ENCODE measurements around the gene CLASP1.
A peak's percentile ranks its signal among the peaks of the same experiment; 100 is the strongest.
"Not testable (repeated sequence)": the region's sequence is repeated elsewhere in the genome, so short reads cannot be mapped to it uniquely, and the experiment has no call there.

CLASP1 gene

GRCh38 chr2:121613152-121613551, 36.1 kb downstream of the CLASP1 start:
- no peak for DNase-seq

GRCh38 chr2:121611730-121612705, 37.2 kb downstream of the CLASP1 start:
- DNase-seq, result no peak

- DNase-seq, result not testable (repeated sequence)
Measured at GRCh38 chr2:121611048-121611649, 38.1 kb downstream of the CLASP1 start.

GRCh38 chr2:121610487-121610874, 38.8 kb downstream of the CLASP1 start:
- DNase-seq, result not testable (repeated sequence)

- DNase-seq, result no peak
Measured at GRCh38 chr2:121608967-121609366, 40.3 kb downstream of the CLASP1 start.

GRCh38 chr2:121608367-121608766, 40.9 kb downstream of the CLASP1 start:
- no peak for DNase-seq

- DNase-seq, result no peak
Measured at GRCh38 chr2:121605820-121606733, 43.2 kb downstream of the CLASP1 start.

- DNase-seq, result no peak
Measured at GRCh38 chr2:121603185-121603584, 46.1 kb downstream of the CLASP1 start.

- no peak for DNase-seq
Measured at GRCh38 chr2:121599963-121600651, 49.2 kb downstream of the CLASP1 start.

- DNase-seq, result no peak
Measured at GRCh38 chr2:121598087-121598486, 51.2 kb downstream of the CLASP1 start.

GRCh38 chr2:121596221-121597080, 52.8 kb downstream of the CLASP1 start:
- peak; percentile 14 for DNase-seq

- no peak for DNase-seq
Measured at GRCh38 chr2:121595012-121595891, 54.0 kb downstream of the CLASP1 start.

- DNase-seq, result no peak
Measured at GRCh38 chr2:121591199-121591598, 58.1 kb downstream of the CLASP1 start.

- no peak for DNase-seq
Measured at GRCh38 chr2:121588357-121588756, 60.9 kb downstream of the CLASP1 start.

- DNase-seq, result no peak
Measured at GRCh38 chr2:121587131-121587530, 62.1 kb downstream of the CLASP1 start.

- no peak for DNase-seq
Measured at GRCh38 chr2:121584741-121585140, 64.5 kb downstream of the CLASP1 start.

- no peak for DNase-seq
Measured at GRCh38 chr2:121583555-121583954, 65.7 kb downstream of the CLASP1 start.

- DNase-seq, result no peak
Measured at GRCh38 chr2:121582272-121582671, 67.0 kb downstream of the CLASP1 start.

- no peak for DNase-seq
Measured at GRCh38 chr2:121579309-121579708, 70.0 kb downstream of the CLASP1 start.

- DNase-seq, result no peak
Measured at GRCh38 chr2:121577381-121577780, 71.9 kb downstream of the CLASP1 start.
